H1 (cell line): ENCODE measurements around the gene NDFIP2. TPM values are rescaled to one million over a fixed set of nuclear protein-coding genes. Genes with fewer than 3 reads are reported as not detected.

Source experiments
- RNF2 ChIP-seq: fragments of 200-900, 300-1000 bp; sonication (generic); IDR thresholded peaks from 2 replicates; pipeline ENCODE4 v1.7.1; 2016; ENCODE audit warnings: borderline replicate concordance, low read depth, mild to moderate bottlenecking, antibody characterized with exemption, low read length; ENCODE audit not compliant: poor library complexity, severe bottlenecking; ENCODE audit errors: missing control alignments
- ZNF274 ChIP-seq: IDR thresholded peaks from 2 replicates; pipeline ENCODE4 v1.7.0; 2012; ENCODE audit warnings: low read length, borderline replicate concordance; ENCODE audit errors: extremely low read depth
- polyA plus RNA-seq, 7 experiments: library from polyadenylated mRNA; depleted of rRNA in 3 of 7; stranded (reverse) in 5 of 7; unstranded in 2 of 7; fragments of >200 nt in 5 of 7; fragments of 200-250 nt in 2 of 7; gene quantifications; 1 replicate in 5 of 7; 2 replicates in 1 of 7; 4 replicates in 1 of 7; pipeline versions ENCODE4 v1.2.1 to v1.2.3, GENCODE V29; 2011 to 2013; ENCODE audit warnings: missing spikeins in 2 of 7, mixed read lengths in 2 of 7
- total RNA-seq: library from RNA; stranded (reverse); fragmentation: NEBNext Ultra II Directional; extraction: Animal tissue kit (Norgen Biotek cat#: 25700); gene quantifications from 2 replicates; pipeline ENCODE4 v1.2.1, GENCODE V29; 2021

Gene NDFIP2
- total and polyA plus RNA-seq, 2 of the 8 experiments (the other 6 are each of a cell fraction or from before 2014, with no cell fraction given): 11.1 to 32.9 TPM

GRCh38 chr13:79435561-79435990 lies 45.4 kb upstream of the NDFIP2 start (continued):
- TF ChIP-seq RNF2: no peak
- TF ChIP-seq ZNF274: no peak
